ENCODE results near the gene CAMK1G.
A peak's percentile ranks its signal among the peaks of the same experiment; 100 is the strongest.

The CAMK1G gene

DNA sequence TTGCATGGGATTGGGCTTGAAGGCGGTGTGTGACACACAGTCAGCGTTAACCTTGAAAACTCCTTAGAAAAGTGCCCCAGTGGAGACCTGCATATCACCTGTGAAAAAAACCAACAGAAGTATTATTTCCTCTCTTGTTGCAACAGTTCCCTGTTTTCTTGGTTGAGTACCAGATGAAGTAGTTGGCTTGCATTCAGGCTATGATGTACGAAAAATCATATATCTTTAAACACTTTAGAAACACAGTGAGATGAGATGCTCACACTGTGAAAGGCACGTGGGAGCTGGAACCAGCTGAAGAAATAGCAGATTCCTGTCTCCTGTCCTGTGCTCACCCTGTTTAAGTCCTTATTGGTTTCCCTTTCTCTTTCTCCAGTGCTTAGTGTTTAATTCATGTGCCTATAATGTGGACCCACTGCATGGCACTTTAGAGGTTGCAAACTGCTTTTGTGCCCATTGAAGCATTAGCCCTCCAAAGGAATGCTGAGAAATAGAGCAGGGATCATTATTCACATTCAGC lies 2.8 kb downstream of the CAMK1G start:
- H3K9me3 ChIP-seq (ENCODE audit: control insufficient read depth, insufficient read depth, low read length): no peaks in the 10 kb centered on the region
- H3K4me1 ChIP-seq (ENCODE audit: control insufficient read depth, insufficient read depth, low read length): peaks cover 18% of the 10 kb centered on the region; the same call in 1 of the 2 replicates
- peaks cover 31% of the 10 kb centered on the region for H3K27me3 ChIP-seq (ENCODE audit: control insufficient read depth, insufficient read depth, low read length)
- peak overlapping the region; percentile 39 for H3K4me3 ChIP-seq (ENCODE audit: low read depth, low read length)
- H3K9ac ChIP-seq (ENCODE audit: low read depth, low read length): no peak overlapping the region
- no peaks in the 10 kb centered on the region for H3K36me3 ChIP-seq (ENCODE audit: control insufficient read depth, insufficient read depth, low read length)
- H3K27ac ChIP-seq (ENCODE audit: low read depth, low read length): no peak overlapping the region

DNA sequence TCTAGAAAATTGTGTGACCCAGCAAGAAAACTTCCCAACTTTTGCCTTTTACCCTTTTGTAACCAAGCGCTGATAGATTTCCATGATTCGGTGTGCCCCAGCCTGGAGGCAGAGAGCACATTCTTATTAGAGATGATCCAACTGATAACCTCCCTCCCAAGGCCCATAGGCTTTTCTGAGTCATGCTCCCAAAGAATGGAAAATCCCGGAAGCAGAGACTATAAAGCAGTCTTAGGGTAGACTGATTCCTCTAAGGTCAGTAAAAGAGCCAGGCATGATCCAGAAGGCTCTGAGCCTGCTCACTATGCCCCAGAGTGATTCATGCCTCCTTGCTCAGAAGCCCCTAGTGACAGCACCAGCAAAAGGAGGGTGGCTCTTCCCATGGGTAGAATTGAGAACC lies 4.3 kb downstream of the CAMK1G start:
- H3K4me1 ChIP-seq (ENCODE audit: control insufficient read depth, insufficient read depth, low read length): peaks cover 18% of the 10 kb centered on the region; the same call in 1 of the 2 replicates
- H3K9me3 ChIP-seq (ENCODE audit: control insufficient read depth, insufficient read depth, low read length): no peaks in the 10 kb centered on the region
- no peak overlapping the region for H3K4me3 ChIP-seq (ENCODE audit: low read depth, low read length)
- no peak overlapping the region for H3K27ac ChIP-seq (ENCODE audit: low read depth, low read length)
- no peaks in the 10 kb centered on the region for H3K36me3 ChIP-seq (ENCODE audit: control insufficient read depth, insufficient read depth, low read length)
- no peak overlapping the region for H3K9ac ChIP-seq (ENCODE audit: low read depth, low read length)
- H3K27me3 ChIP-seq (ENCODE audit: control insufficient read depth, insufficient read depth, low read length): peaks cover 31% of the 10 kb centered on the region

DNA sequence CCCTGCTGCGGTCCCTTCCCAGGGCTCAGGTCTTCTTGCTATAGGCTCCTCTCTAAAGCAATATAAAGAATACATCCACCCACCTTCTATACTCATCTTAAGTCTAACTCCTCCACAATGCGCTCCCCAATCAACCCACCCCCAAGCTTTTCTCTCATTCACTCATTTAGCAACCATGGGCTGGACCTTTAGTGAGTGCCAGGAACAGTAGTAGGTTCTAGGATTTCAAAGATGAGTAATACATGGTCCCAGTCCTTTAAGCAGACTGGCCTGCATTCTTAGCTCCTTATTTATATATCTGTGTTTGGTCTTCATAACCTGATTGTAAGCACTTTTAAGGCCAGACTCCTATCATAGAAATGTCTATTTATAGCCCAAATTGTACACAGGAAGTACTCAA lies 5.9 kb downstream of the CAMK1G start:
- Histone ChIP-seq H3K9me3 (ENCODE audit: control insufficient read depth, insufficient read depth, low read length) (no peaks in the 10 kb centered on the region), H3K4me1 (ENCODE audit: control insufficient read depth, insufficient read depth, low read length) (peaks cover 9% of the 10 kb centered on the region; the same call in 1 of the 2 replicates), H3K27ac (ENCODE audit: low read depth, low read length) (no peak overlapping the region), H3K27me3 (ENCODE audit: control insufficient read depth, insufficient read depth, low read length) (peaks cover 24% of the 10 kb centered on the region), H3K4me3 (ENCODE audit: low read depth, low read length) (no peak overlapping the region), H3K9ac (ENCODE audit: low read depth, low read length) (no peak overlapping the region), H3K36me3 (ENCODE audit: control insufficient read depth, insufficient read depth, low read length) (no peaks in the 10 kb centered on the region)

DNA sequence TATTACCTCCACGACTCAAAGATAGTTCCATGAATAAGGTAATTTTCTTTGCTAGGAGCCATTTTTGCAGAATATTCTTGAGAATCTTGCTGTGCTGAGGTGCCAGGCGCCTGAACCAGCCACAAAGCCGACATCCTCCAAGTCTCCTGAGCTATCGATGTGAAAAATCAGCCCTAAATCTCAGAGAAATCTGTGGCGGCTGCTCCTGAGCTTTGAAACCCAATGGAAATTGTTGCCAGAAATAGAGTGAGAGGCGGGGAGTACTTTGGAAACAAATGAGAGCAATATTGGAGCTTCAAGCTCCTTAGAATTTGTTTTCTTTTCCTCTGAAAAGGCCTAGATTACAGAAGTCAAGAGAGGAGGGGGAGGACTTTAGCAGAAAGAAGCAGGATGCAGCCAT lies 6.3 kb downstream of the CAMK1G start:
- Histone ChIP-seq H3K27ac (ENCODE audit: low read depth, low read length) (no peak overlapping the region), H3K27me3 (ENCODE audit: control insufficient read depth, insufficient read depth, low read length) (peaks cover 20% of the 10 kb centered on the region), H3K36me3 (ENCODE audit: control insufficient read depth, insufficient read depth, low read length) (no peaks in the 10 kb centered on the region), H3K4me3 (ENCODE audit: low read depth, low read length) (no peak overlapping the region), H3K9ac (ENCODE audit: low read depth, low read length) (no peak overlapping the region), H3K4me1 (ENCODE audit: control insufficient read depth, insufficient read depth, low read length) (peaks cover 9% of the 10 kb centered on the region; the same call in 1 of the 2 replicates), H3K9me3 (ENCODE audit: control insufficient read depth, insufficient read depth, low read length) (no peaks in the 10 kb centered on the region)

DNA sequence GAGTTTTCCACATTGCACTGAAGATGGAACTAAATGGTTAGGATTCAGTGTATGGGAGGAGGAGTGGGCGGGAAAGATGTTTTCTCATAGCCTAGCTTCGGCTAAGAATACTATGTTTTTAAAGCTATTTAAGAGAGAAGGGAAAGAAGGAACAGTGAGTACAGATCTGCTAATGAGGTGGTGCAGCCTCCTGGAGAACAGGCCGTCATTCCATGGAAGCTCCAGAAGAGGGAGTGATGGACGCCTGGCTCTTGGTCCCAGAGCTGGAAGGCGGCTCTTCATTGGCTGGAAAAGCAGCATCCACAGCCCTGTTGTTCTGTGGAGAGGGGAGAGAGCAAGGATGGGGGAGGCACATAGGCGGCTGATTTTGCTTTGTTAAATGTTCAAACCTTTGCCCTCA lies 6.9 kb downstream of the CAMK1G start:
- Histone ChIP-seq H3K27ac (ENCODE audit: low read depth, low read length) (no peak overlapping the region), H3K9ac (ENCODE audit: low read depth, low read length) (no peak overlapping the region), H3K4me1 (ENCODE audit: control insufficient read depth, insufficient read depth, low read length) (peaks cover 9% of the 10 kb centered on the region; the same call in 1 of the 2 replicates), H3K4me3 (ENCODE audit: low read depth, low read length) (no peak overlapping the region), H3K36me3 (ENCODE audit: control insufficient read depth, insufficient read depth, low read length) (no peaks in the 10 kb centered on the region), H3K9me3 (ENCODE audit: control insufficient read depth, insufficient read depth, low read length) (no peaks in the 10 kb centered on the region), H3K27me3 (ENCODE audit: control insufficient read depth, insufficient read depth, low read length) (peaks cover 15% of the 10 kb centered on the region)

DNA sequence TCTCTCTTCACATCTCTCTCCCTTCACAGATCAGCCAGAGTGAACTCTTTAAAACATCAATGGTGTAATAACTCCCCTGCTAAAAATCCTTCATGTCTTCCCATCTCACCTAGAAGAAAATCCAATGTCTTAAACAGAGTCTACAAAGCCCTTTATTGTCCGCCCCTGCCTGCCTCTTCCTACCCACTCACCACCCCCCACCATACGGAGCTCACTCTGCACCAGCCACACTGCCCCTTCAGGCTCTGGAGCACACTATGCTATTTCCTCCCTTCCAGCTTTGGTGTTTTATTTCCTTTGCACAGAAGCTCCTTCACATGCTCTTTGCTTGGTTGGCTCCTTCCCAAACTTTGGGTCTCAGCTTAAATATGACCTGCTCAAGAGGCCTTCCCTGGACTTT lies 10.2 kb downstream of the CAMK1G start:
- Histone ChIP-seq H3K9ac (ENCODE audit: low read depth, low read length) (no peak overlapping the region), H3K27me3 (ENCODE audit: control insufficient read depth, insufficient read depth, low read length) (no peaks in the 10 kb centered on the region), H3K4me1 (ENCODE audit: control insufficient read depth, insufficient read depth, low read length) (no peaks in the 10 kb centered on the region), H3K4me3 (ENCODE audit: low read depth, low read length) (no peak overlapping the region), H3K9me3 (ENCODE audit: control insufficient read depth, insufficient read depth, low read length) (no peaks in the 10 kb centered on the region), H3K27ac (ENCODE audit: low read depth, low read length) (no peak overlapping the region), H3K36me3 (ENCODE audit: control insufficient read depth, insufficient read depth, low read length) (no peaks in the 10 kb centered on the region)

DNA sequence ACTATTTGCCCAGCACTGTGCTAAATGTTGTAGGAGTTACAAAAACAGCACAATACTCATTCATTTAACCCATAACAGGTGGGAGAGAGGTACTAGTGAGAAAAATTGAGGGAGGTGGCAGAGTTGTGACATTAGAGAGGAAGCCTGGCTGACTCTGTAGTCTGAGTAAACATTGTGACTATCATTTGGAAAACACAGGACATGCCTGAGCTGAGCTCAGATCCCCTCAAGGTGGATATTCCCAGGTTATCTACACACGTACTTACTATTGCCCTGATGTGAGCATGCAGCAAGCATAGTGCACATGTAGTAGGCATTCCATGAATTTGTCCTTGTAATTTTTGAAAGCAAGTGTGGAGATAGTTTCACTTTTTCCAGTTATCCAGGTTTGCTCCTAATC lies 10.9 kb downstream of the CAMK1G start:
- Histone ChIP-seq H3K27ac (ENCODE audit: low read depth, low read length) (no peak overlapping the region), H3K27me3 (ENCODE audit: control insufficient read depth, insufficient read depth, low read length) (no peaks in the 10 kb centered on the region), H3K36me3 (ENCODE audit: control insufficient read depth, insufficient read depth, low read length) (no peaks in the 10 kb centered on the region), H3K9me3 (ENCODE audit: control insufficient read depth, insufficient read depth, low read length) (no peaks in the 10 kb centered on the region), H3K4me3 (ENCODE audit: low read depth, low read length) (no peak overlapping the region), H3K9ac (ENCODE audit: low read depth, low read length) (no peak overlapping the region), H3K4me1 (ENCODE audit: control insufficient read depth, insufficient read depth, low read length) (no peaks in the 10 kb centered on the region)

DNA sequence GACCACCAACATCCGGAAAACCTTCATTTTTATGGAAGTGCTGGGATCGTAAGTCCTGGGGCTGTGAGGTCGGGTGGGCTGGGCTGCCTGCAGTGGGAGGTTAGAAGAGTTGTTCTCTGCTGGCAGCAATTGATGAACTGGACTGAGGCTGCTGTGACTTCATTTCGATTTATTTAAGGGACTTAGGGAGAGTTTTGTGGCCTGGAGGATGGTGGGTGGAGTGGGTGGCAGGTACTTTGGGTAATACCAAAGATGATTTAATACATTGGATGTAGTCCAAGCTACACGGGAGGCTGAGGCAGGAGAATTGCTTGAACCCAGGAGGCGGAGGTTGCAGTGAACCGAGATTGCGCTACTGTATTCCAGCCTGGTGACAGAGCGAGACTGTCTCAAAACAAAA lies 11.5 kb downstream of the CAMK1G start:
- no peak overlapping the region for H3K27ac ChIP-seq (ENCODE audit: low read depth, low read length)
- no peaks in the 10 kb centered on the region for H3K27me3 ChIP-seq (ENCODE audit: control insufficient read depth, insufficient read depth, low read length)
- H3K9ac ChIP-seq (ENCODE audit: low read depth, low read length): no peak overlapping the region
- H3K4me1 ChIP-seq (ENCODE audit: control insufficient read depth, insufficient read depth, low read length): no peaks in the 10 kb centered on the region
- H3K4me3 ChIP-seq (ENCODE audit: low read depth, low read length): no peak overlapping the region
- no peaks in the 10 kb centered on the region for H3K36me3 ChIP-seq (ENCODE audit: control insufficient read depth, insufficient read depth, low read length)
- H3K9me3 ChIP-seq (ENCODE audit: control insufficient read depth, insufficient read depth, low read length): no peaks in the 10 kb centered on the region

DNA sequence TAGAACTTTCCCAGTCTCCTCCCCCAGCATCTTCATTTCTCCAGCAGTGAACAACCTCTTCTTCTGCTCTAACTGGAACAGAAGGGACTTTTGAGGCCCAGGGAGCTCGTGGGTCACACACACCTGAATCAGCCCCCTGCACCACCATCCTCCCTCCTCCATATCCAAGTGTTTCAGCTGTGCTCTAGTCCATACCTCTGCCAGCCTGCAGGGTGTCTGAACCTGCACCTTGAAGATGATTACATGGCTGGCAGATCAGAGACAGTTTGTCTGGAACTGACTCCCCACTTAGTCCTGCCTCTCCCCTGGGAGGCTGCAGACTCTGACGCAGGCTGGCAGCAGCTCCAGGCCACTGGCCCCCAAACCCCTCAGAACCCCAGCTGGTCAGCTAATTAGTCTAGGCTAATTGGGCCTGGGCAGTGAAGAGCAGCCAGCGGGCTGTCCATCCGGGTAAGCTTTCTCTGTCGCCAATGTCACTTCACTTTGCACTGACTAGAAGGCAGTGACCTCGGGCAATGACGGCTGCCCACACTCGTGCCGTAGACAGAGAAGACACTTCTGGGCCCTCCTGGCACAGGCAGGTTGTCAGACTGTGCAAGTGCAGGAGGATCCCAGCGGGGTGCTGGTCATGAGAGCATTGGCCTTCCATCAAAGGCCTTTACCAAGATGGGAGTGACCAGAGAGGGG lies 12.2 kb downstream of the CAMK1G start:
- H3K36me3 ChIP-seq (ENCODE audit: control insufficient read depth, insufficient read depth, low read length): no peaks in the 10 kb centered on the region
- H3K4me1 ChIP-seq (ENCODE audit: control insufficient read depth, insufficient read depth, low read length): no peaks in the 10 kb centered on the region
- no peak overlapping the region for H3K9ac ChIP-seq (ENCODE audit: low read depth, low read length)
- H3K9me3 ChIP-seq (ENCODE audit: control insufficient read depth, insufficient read depth, low read length): no peaks in the 10 kb centered on the region
- no peaks in the 10 kb centered on the region for H3K27me3 ChIP-seq (ENCODE audit: control insufficient read depth, insufficient read depth, low read length)
- no peak overlapping the region for H3K4me3 ChIP-seq (ENCODE audit: low read depth, low read length)
- no peak overlapping the region for H3K27ac ChIP-seq (ENCODE audit: low read depth, low read length)

DNA sequence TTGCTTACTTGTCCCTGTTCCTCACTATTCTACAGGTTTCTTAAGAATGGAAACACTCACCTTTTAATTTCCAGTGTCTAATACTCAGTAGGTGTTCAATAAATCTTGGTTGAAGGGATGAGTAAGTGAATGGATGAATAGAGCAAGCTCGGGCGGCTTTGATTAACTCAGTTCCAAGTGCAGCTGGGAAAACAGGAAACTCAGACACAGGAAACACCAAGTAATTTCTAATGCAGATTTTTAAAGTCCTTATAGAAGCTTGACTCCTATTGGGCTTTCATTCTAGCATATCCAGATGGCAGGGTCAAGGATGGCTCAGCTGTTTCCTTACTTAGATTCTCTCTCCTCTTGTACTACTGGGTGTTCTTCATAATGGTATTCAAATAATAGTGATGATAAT lies 14.0 kb downstream of the CAMK1G start:
- no peaks in the 10 kb centered on the region for H3K4me1 ChIP-seq (ENCODE audit: control insufficient read depth, insufficient read depth, low read length)
- no peaks in the 10 kb centered on the region for H3K36me3 ChIP-seq (ENCODE audit: control insufficient read depth, insufficient read depth, low read length)
- no peaks in the 10 kb centered on the region for H3K27me3 ChIP-seq (ENCODE audit: control insufficient read depth, insufficient read depth, low read length)
- H3K4me3 ChIP-seq (ENCODE audit: low read depth, low read length): no peak overlapping the region
- no peaks in the 10 kb centered on the region for H3K9me3 ChIP-seq (ENCODE audit: control insufficient read depth, insufficient read depth, low read length)
- H3K27ac ChIP-seq (ENCODE audit: low read depth, low read length): no peak overlapping the region
- H3K9ac ChIP-seq (ENCODE audit: low read depth, low read length): no peak overlapping the region

DNA sequence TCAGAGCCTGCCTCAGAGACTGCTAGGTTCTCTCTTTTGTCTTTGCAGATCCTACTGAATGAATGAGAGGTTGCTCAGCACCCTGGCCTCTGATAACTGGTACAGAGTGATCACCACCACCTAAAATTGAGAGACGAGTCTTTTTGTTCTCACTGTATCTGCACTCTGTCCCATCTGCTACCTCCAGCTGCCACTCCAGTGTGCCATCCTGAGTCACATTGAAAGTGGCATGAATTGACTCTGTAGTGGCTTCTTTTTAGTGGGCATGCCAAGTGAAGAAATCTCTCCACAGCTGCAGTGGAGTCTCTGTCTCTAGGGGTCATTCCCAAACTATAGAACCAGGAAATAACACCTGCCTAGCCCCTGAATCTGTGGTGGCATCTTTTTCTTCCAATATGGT lies 14.7 kb downstream of the CAMK1G start:
- Histone ChIP-seq H3K27ac (ENCODE audit: low read depth, low read length) (no peak overlapping the region), H3K4me3 (ENCODE audit: low read depth, low read length) (no peak overlapping the region), H3K27me3 (ENCODE audit: control insufficient read depth, insufficient read depth, low read length) (no peaks in the 10 kb centered on the region), H3K36me3 (ENCODE audit: control insufficient read depth, insufficient read depth, low read length) (no peaks in the 10 kb centered on the region), H3K9ac (ENCODE audit: low read depth, low read length) (no peak overlapping the region), H3K9me3 (ENCODE audit: control insufficient read depth, insufficient read depth, low read length) (no peaks in the 10 kb centered on the region), H3K4me1 (ENCODE audit: control insufficient read depth, insufficient read depth, low read length) (no peaks in the 10 kb centered on the region)

Data from HUES48 (cell line).